OCI-LY1 (cell line): ENCODE measurements around the gene MYCBP2.

ENCODE experiments used
- H2AFZ ChIP-seq: fragments of 200-600 bp; sonication (generic), shearing (Covaris generic); 2 replicates; pipeline ENCODE4 v1.6.0; 2014; ENCODE audit warnings: antibody characterized with exemption, mild to moderate bottlenecking, low read length
- H3F3A ChIP-seq: fragments of 200-600 bp; sonication (generic), shearing (Covaris generic); 2 replicates; pipeline ENCODE4 v1.6.0; 2014; ENCODE audit warnings: mild to moderate bottlenecking, antibody characterized with exemption, low read length, moderate library complexity; ENCODE audit not compliant: insufficient read depth
- H3K27ac ChIP-seq: fragments of 200-600 bp; sonication (generic); 2 replicates; pipeline ENCODE4 v1.5.1; 2014; ENCODE audit warnings: low read length, mixed run types, mild to moderate bottlenecking, low read depth; ENCODE audit not compliant: poor library complexity, severe bottlenecking
- H3K27me3 ChIP-seq: fragments of 200-600 bp; sonication (generic); 2 replicates; pipeline ENCODE4 v1.6.0; 2014; ENCODE audit warnings: antibody characterized with exemption, mild to moderate bottlenecking, low read length, moderate library complexity; ENCODE audit not compliant: insufficient read depth
- H3K36me3 ChIP-seq: fragments of 200-600 bp; sonication (generic); 2 replicates; pipeline ENCODE4 v1.6.1; 2014; ENCODE audit warnings: mild to moderate bottlenecking, antibody characterized with exemption, low read length, moderate library complexity, mixed read lengths; ENCODE audit not compliant: insufficient read depth
- H3K4me1 ChIP-seq: fragments of 200-600 bp; sonication (generic); 2 replicates; pipeline ENCODE4 v1.5.1; 2014; ENCODE audit warnings: mild to moderate bottlenecking, low read length, moderate library complexity; ENCODE audit not compliant: insufficient read depth, severe bottlenecking
- H3K4me2 ChIP-seq: fragments of 200-600 bp; sonication (generic), shearing (Covaris generic); 2 replicates; pipeline ENCODE4 v1.6.1; 2014; ENCODE audit warnings: low read length
- H3K4me3 ChIP-seq: fragments of 200-600 bp; sonication (generic); 2 replicates; pipeline ENCODE4 v1.5.1; 2014; ENCODE audit warnings: low read length, low read depth, mild to moderate bottlenecking, mixed read lengths; ENCODE audit not compliant: poor library complexity, severe bottlenecking
- H3K79me2 ChIP-seq: fragments of 200-600 bp; shearing (Covaris generic); 2 replicates; pipeline ENCODE4 v1.6.1; 2016; ENCODE audit warnings: mixed run types, low read length, mixed read lengths; ENCODE audit not compliant: insufficient read depth
- H3K9ac ChIP-seq: fragments of 200-600 bp; sonication (generic), shearing (Covaris generic); 2 replicates; pipeline ENCODE4 v1.6.1; 2014; ENCODE audit warnings: mild to moderate bottlenecking, low read length, mixed read lengths
- H3K9me2 ChIP-seq: fragments of 200-600 bp; sonication (generic), shearing (Covaris generic); 2 replicates; pipeline ENCODE4 v1.6.1; 2014; ENCODE audit warnings: low read depth, mild to moderate bottlenecking, low read length, mixed read lengths
- H3K9me3 ChIP-seq: fragments of 200-600 bp; shearing (Covaris generic); 2 replicates; pipeline ENCODE4 v1.6.1; 2014; ENCODE audit warnings: low read length, mixed read lengths
- H4K20me1 ChIP-seq: fragments of 200-600 bp; sonication (generic), shearing (Covaris generic); 2 replicates; pipeline ENCODE4 v1.6.0; 2016; ENCODE audit warnings: mild to moderate bottlenecking, low read length; ENCODE audit not compliant: insufficient read depth
- EZH2 ChIP-seq: fragments of 200-600 bp; sonication (generic), shearing (Covaris generic); IDR thresholded peaks from 2 replicates; pipeline ENCODE4 v1.8.0; 2017; ENCODE audit warnings: borderline replicate concordance, mixed run types, mild to moderate bottlenecking, antibody characterized with exemption, low read length, moderate library complexity, mixed read lengths
- TF ChIP-seq, protein P1 (sequence below): fragments of 200-600 bp; sonication (generic), shearing (Covaris generic); IDR thresholded peaks from 2 replicates; pipeline ENCODE4 v1.5.1; 2017; ENCODE audit warnings: mild to moderate bottlenecking, antibody characterized with exemption, low read length, moderate library complexity, mixed read lengths

Gene MYCBP2

DNA sequence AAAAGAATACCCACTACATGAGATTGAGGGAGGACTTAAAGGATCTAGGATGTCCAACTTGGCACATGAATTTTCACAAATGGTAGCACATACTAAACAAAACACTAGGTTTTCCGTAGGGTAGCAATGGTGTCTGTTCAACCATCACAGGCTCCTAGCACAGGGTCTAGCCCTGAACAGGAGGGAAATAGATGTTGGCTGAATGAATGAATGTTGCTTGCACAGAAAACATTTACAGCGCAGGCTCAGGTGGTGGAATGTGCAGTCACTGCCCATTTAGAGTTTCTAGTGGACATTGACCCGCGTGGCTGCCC is 1.9 kb upstream of the MYCBP2 start:
- no peak for TF ChIP-seq EZH2
- TF ChIP-seq, protein P1, sequence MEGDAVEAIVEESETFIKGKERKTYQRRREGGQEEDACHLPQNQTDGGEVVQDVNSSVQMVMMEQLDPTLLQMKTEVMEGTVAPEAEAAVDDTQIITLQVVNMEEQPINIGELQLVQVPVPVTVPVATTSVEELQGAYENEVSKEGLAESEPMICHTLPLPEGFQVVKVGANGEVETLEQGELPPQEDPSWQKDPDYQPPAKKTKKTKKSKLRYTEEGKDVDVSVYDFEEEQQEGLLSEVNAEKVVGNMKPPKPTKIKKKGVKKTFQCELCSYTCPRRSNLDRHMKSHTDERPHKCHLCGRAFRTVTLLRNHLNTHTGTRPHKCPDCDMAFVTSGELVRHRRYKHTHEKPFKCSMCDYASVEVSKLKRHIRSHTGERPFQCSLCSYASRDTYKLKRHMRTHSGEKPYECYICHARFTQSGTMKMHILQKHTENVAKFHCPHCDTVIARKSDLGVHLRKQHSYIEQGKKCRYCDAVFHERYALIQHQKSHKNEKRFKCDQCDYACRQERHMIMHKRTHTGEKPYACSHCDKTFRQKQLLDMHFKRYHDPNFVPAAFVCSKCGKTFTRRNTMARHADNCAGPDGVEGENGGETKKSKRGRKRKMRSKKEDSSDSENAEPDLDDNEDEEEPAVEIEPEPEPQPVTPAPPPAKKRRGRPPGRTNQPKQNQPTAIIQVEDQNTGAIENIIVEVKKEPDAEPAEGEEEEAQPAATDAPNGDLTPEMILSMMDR: no peak
- Histone ChIP-seq H3K9ac (peak overlapping the region; percentile 67), H3K36me3 (no peaks in the 10 kb centered on the region)

DNA sequence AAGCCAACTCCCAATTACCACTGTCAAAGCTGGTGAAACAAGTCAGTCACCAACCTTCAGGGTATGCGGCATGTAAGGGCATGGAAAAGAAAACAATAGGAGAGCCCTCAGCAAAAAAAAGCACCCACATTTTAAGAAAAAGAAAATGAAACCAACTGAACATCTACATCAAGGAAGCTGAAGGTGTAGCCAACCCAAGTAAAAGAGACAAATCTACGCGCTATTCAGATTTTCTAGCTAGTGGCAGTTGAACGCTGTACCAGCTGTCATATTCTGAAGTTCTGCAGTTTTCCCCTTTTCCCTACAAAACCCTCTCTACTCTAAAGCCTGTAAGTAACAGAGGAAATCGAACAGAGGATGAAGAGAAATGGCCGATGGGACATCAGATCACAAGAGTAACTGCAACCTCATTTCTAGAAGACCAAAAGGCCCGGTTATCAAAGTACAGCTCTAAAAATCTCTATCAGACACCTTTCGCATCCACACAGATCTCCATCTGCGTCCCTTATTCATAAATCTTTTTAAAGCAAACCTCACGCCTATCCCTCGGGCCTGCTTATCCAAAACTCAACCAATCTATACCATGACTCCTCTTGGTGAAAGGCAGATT is 1.4 kb downstream of the MYCBP2 start:
- peak overlapping the region; percentile 96 for H3K4me2 ChIP-seq
- no peaks in the 10 kb centered on the region for H3K27me3 ChIP-seq
- peaks cover 6% of the 10 kb centered on the region for H3F3A ChIP-seq
- H3K9me2 ChIP-seq: no peaks in the 10 kb centered on the region
- H3K9me3 ChIP-seq: no peaks in the 10 kb centered on the region
- peaks cover 71% of the 10 kb centered on the region for H3K4me1 ChIP-seq
- H4K20me1 ChIP-seq: no peaks in the 10 kb centered on the region
- H3K79me2 ChIP-seq: peaks cover 61% of the 10 kb centered on the region
- TF ChIP-seq, protein P1: no peak
- TF ChIP-seq EZH2: no peak
- H3K4me3 ChIP-seq: peak overlapping the region; percentile 90
- no peaks in the 10 kb centered on the region for H3K36me3 ChIP-seq
- no peak overlapping the region for H2AFZ ChIP-seq
- peak overlapping the region; percentile 87 for H3K9ac ChIP-seq
- peak overlapping the region; percentile 57 for H3K27ac ChIP-seq

More for the DNA sequence above, 1.9 kb upstream of the MYCBP2 start:
- Histone ChIP-seq H3K27ac (peak overlapping the region; percentile 95), H4K20me1 (no peaks in the 10 kb centered on the region), H3F3A (peaks cover 10% of the 10 kb centered on the region), H3K27me3 (no peaks in the 10 kb centered on the region), H3K9me2 (no peaks in the 10 kb centered on the region), H3K9me3 (no peaks in the 10 kb centered on the region), H2AFZ (peak overlapping the region; percentile 2; the same call in 1 of the 2 replicates), H3K4me1 (peaks cover 47% of the 10 kb centered on the region), H3K4me3 (peak overlapping the region; percentile 90), H3K79me2 (peaks cover 28% of the 10 kb centered on the region), H3K4me2 (peak overlapping the region; percentile 96)

DNA sequence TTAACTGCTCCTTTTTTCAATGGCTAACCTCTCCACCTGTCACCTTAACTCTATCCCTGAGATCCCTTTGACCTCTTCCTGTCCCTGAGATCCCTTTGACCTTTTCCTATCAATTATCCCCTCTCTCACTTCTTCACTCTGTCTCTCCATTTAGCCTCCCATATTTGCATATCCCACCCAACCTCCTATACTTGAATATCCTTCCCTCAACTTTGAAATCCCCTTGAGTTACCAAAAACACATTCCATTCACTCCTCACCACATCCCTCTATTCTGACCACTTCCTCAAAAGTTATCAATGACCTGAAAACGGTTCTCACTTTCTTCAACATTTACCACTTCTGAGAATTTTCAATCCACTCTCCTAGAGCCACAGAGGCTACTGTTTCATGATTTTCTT is 3.0 kb downstream of the MYCBP2 start:
- Histone ChIP-seq H2AFZ (no peak overlapping the region), H3K4me2 (peak overlapping the region; percentile 96), H3K9me2 (no peaks in the 10 kb centered on the region), H3K27ac (no peak overlapping the region), H3K9me3 (no peaks in the 10 kb centered on the region), H3K27me3 (no peaks in the 10 kb centered on the region), H3K4me1 (peaks cover 83% of the 10 kb centered on the region), H3K36me3 (no peaks in the 10 kb centered on the region), H3K79me2 (peaks cover 77% of the 10 kb centered on the region), H3F3A (no peaks in the 10 kb centered on the region), H3K9ac (no peak overlapping the region; the same call in 1 of the 2 replicates), H4K20me1 (no peaks in the 10 kb centered on the region), H3K4me3 (peak overlapping the region; percentile 90)
- TF ChIP-seq, protein P1: no peak
- TF ChIP-seq EZH2: no peak
